ENCODE results near the gene PSME2. TPM values are rescaled to one million over a fixed set of nuclear protein-coding genes. Genes with fewer than 3 reads are reported as not detected.
A peak's percentile ranks its signal among the peaks of the same experiment; 100 is the strongest.

The PSME2 gene
- total RNA-seq, 1 donor from 2014 or later: 53.6 TPM

DNA sequence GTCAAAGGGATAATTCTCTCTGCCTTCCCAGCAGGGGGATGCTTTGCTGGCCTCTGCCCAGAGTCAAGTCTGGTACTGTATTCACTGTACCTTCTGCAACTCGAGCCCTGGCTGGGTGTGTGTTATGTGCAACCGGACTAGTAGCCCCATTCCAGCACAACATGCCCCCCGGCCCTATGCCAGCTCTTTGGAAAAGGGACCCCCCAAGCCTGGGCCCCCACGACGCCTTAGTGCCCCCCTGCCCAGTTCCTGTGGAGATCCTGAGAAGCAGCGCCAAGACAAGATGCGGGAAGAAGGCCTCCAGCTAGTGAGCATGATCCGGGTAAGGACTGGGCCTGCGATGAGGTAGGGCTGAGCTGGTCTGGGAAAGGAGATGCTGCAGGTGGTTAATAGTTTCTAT lies 4.2 kb upstream of the PSME2 start:
- no peaks in the 10 kb centered on the region for H3K27me3 Mint-ChIP-seq (ENCODE audit: low read depth)
- H3K27ac Mint-ChIP-seq (ENCODE audit: unreplicated experiment): no peak overlapping the region
- peak; percentile 76 for DNase-seq (ENCODE audit: low spot score)
- TF ChIP-seq, protein P1, sequence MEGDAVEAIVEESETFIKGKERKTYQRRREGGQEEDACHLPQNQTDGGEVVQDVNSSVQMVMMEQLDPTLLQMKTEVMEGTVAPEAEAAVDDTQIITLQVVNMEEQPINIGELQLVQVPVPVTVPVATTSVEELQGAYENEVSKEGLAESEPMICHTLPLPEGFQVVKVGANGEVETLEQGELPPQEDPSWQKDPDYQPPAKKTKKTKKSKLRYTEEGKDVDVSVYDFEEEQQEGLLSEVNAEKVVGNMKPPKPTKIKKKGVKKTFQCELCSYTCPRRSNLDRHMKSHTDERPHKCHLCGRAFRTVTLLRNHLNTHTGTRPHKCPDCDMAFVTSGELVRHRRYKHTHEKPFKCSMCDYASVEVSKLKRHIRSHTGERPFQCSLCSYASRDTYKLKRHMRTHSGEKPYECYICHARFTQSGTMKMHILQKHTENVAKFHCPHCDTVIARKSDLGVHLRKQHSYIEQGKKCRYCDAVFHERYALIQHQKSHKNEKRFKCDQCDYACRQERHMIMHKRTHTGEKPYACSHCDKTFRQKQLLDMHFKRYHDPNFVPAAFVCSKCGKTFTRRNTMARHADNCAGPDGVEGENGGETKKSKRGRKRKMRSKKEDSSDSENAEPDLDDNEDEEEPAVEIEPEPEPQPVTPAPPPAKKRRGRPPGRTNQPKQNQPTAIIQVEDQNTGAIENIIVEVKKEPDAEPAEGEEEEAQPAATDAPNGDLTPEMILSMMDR (IDR thresholded peaks at IDR 0.05): no peak
- no peaks in the 10 kb centered on the region for H3K9me3 Mint-ChIP-seq (ENCODE audit: low read depth)
- no peak overlapping the region for H3K4me3 Mint-ChIP-seq (ENCODE audit: unreplicated experiment)
- peaks cover 16% of the 10 kb centered on the region for H3K36me3 Mint-ChIP-seq (ENCODE audit: low read depth)
- peaks cover 26% of the 10 kb centered on the region for H3K4me1 Mint-ChIP-seq (ENCODE audit: low read depth)

DNA sequence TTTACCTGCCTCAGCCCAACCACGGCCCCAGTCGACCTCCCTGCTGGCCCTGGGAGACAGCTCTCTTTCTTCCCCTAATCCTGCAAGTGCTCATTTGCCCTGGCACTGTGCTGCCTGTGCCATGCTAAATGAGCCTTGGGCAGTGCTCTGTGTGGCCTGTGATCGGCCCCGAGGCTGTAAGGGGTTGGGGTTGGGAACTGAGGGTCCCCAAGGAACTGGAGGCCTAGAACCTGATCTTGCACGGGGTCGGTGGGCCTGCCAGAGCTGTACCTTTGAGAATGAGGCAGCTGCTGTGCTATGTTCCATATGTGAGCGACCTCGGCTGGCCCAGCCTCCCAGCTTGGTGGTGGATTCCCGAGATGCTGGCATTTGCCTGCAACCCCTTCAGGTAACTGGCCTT lies 3.7 kb upstream of the PSME2 start:
- TF ChIP-seq, protein P1 (IDR thresholded peaks at IDR 0.05): no peak
- DNase-seq (ENCODE audit: low spot score): peak; percentile 83
- peaks cover 13% of the 10 kb centered on the region for H3K36me3 Mint-ChIP-seq (ENCODE audit: low read depth)
- H3K27ac Mint-ChIP-seq (ENCODE audit: unreplicated experiment): no peak overlapping the region
- peaks cover 29% of the 10 kb centered on the region for H3K4me1 Mint-ChIP-seq (ENCODE audit: low read depth)
- no peaks in the 10 kb centered on the region for H3K9me3 Mint-ChIP-seq (ENCODE audit: low read depth)
- H3K4me3 Mint-ChIP-seq (ENCODE audit: unreplicated experiment): no peak overlapping the region
- H3K27me3 Mint-ChIP-seq (ENCODE audit: low read depth): no peaks in the 10 kb centered on the region

DNA sequence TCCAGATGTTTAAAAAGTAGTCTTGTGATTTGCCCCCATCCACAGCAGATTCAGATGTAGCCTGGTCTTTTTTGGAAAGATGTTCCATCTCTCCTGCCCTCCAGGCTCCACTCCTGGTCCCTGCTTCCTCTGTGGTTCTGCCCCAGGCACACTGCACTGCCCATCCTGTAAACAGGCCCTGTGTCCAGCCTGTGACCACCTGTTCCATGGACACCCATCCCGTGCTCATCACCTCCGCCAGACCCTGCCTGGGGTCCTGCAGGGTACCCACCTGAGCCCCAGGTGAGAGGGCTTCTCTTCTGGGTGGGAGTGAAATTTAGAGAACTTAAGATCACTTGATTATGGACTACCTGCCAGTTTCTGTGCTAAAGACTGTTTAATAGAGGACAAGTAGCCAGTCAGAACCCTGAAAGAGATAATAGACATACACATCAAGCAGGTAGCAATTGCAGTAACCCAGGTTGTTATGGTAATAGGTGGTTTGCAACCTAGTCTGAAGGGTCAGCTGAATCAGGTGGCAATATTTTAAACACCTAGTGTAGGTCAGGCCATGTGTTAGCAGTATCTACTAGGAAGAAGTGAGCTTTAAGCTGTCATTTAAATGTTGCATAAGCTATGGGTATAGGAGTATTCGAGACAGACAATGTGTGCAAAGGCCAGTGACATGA lies 3.0 kb upstream of the PSME2 start:
- TF ChIP-seq, protein P1 (IDR thresholded peaks at IDR 0.05): no peak
- H3K4me3 Mint-ChIP-seq (ENCODE audit: unreplicated experiment): no peak overlapping the region
- H3K36me3 Mint-ChIP-seq (ENCODE audit: low read depth): peaks cover 13% of the 10 kb centered on the region
- no peaks in the 10 kb centered on the region for H3K27me3 Mint-ChIP-seq (ENCODE audit: low read depth)
- H3K4me1 Mint-ChIP-seq (ENCODE audit: low read depth): peaks cover 29% of the 10 kb centered on the region
- H3K27ac Mint-ChIP-seq (ENCODE audit: unreplicated experiment): no peak overlapping the region
- DNase-seq (ENCODE audit: low spot score): peak; percentile 79
- no peaks in the 10 kb centered on the region for H3K9me3 Mint-ChIP-seq (ENCODE audit: low read depth)

DNA sequence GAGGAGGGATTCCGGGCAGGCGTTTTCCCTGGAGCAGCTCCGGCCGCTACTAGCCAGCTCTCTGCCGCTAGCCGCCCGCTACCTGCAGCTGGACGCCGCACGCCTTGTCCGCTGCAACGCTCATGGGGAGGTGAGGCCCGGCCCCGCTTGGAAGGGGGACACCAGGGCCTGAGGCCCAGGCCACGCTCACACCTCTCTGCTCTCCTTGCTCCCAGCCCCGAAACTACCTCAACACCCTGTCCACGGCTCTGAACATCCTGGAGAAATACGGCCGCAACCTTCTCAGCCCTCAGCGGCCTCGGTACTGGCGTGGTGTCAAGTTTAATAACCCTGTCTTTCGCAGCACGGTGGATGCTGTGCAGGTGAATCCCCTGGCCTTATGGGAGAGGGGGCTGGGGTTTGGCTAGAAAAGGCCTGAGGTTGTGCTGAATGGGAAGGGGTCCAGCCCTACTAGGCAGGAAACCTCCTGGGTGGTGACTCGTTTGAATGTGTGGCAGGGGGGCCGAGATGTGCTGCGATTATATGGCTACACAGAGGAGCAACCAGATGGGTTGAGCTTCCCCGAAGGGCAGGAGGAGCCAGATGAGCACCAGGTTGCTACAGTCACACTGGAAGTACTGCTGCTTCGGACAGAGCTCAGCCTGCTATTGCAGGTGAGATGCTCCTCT lies 1.5 kb upstream of the PSME2 start:
- peaks cover 29% of the 10 kb centered on the region for H3K4me1 Mint-ChIP-seq (ENCODE audit: low read depth)
- peak; percentile 80 for DNase-seq (ENCODE audit: low spot score)
- H3K4me3 Mint-ChIP-seq (ENCODE audit: unreplicated experiment): peak overlapping the region; percentile 98
- H3K9me3 Mint-ChIP-seq (ENCODE audit: low read depth): no peaks in the 10 kb centered on the region
- no peaks in the 10 kb centered on the region for H3K27me3 Mint-ChIP-seq (ENCODE audit: low read depth)
- H3K36me3 Mint-ChIP-seq (ENCODE audit: low read depth): peaks cover 13% of the 10 kb centered on the region
- peak overlapping the region; percentile 63 for H3K27ac Mint-ChIP-seq (ENCODE audit: unreplicated experiment)
- TF ChIP-seq, protein P1 (IDR thresholded peaks at IDR 0.05): peak; percentile 7

DNA sequence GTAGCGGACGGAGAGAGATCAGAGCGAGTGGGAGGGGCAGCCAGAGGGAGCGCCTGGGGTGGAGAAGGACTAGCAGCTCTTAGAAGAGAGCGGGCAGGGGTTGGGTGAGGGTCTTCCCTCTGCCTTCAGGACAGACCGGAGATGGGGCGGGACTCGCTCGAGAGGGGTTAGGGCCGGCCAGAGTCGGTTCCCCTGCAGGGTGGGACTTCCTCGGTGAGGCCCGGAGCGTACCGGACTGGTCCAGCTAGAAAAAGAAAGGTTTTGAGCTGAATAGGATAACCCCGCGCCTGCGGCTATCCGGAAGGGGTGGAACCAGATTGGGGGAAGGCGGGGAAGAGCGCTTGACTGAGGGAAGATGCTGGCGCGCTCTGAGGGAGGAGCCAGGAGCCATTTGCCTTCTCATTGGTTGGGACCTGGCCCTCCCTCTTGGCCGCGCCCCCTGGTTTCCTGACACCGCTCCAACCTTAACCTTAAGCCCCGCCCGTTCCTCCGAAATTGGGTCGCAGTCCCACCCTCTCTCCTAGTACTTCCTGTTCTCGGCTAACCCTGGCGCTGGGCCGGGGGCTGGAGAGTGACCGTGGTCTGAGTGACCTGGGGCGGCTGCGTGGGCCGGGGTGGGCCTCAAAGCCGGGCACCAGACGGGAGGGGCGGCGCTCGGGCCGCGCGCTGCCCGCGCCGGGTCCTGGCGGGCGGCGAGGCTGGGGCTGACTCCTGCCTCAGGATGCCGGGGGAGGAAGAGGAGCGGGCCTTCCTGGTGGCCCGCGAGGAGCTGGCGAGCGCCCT lies 759 bp upstream of the PSME2 start, which contains the start of gene RNF31:
Gene RNF31 (plus strand): TSS at position 521 of the 783 bp plus-strand sequence. CDS start 201 bp downstream, at position 722.
- DNase-seq (ENCODE audit: low spot score): peak; percentile 99
- TF ChIP-seq, protein P1 (IDR thresholded peaks at IDR 0.05): no peak
- peak within 1 kb of the TSS; percentile 97 for H3K27ac Mint-ChIP-seq (ENCODE audit: unreplicated experiment)

More for the DNA sequence above, 759 bp upstream of the PSME2 start, which contains the start of gene RNF31:
- peaks cover 13% of the 10 kb centered on the region for H3K36me3 Mint-ChIP-seq (ENCODE audit: low read depth)
- H3K27me3 Mint-ChIP-seq (ENCODE audit: low read depth): no peaks in the 10 kb centered on the region
- peak within 1 kb of the TSS; percentile 98 for H3K4me3 Mint-ChIP-seq (ENCODE audit: unreplicated experiment)
- no peaks in the 10 kb centered on the region for H3K9me3 Mint-ChIP-seq (ENCODE audit: low read depth)
- peaks cover 31% of the 10 kb centered on the region for H3K4me1 Mint-ChIP-seq (ENCODE audit: low read depth)
